ENCODE data around the gene RHBDD3. TPM values are rescaled to one million over a fixed set of nuclear protein-coding genes. Genes with fewer than 3 reads are reported as not detected.

The RHBDD3 gene
- total and polyA plus RNA-seq, 2 of the 4 experiments (the other 2 are of a cell fraction): 5.7 to 21.5 TPM

DNA sequence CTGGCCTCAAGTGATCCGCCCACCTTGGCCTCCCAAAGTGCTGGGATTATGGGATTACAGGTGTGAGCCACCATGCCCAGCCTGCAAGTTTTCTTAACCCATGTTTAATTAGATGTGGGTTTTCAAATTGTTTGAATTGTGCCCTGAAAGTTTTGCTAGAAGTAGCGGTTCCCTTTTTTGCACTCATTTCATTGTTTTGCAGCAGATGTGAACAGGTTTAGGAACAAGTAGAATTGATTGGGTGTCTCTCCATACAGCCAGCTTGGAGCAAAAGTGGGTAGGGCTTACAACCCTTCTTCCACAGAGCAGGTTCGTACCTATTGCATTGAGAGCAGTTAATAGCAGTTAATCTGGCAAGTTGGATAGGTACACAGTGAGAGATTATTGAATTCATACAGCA lies 16.4 kb upstream of the RHBDD3 start:
- no CpG with 5 or more reads among the region's 3 CpGs for WGBS, 2 experiments (ENCODE audit: extremely low coverage in 2 of 2, insufficient read length in 1 of 2)
- Histone ChIP-seq H3K27me3 (ENCODE audit: control insufficient read depth, insufficient read depth, low read length) (no peaks in the 10 kb centered on the region), H2AK5ac (ENCODE audit: low read depth, low read length) (no peak overlapping the region), H3K27ac (ENCODE audit: insufficient read depth, low read length) (no peak overlapping the region), H3K4me3 (ENCODE audit: insufficient read depth, low read depth, low read length) (no peak overlapping the region), H3K23ac (ENCODE audit: low read depth, low read length) (no peak overlapping the region), H3K14ac (replicated peaks; ENCODE audit: low read depth, low read length) (no peak overlapping the region), H3K36me3 (ENCODE audit: control insufficient read depth, insufficient read depth, low read length) (peaks cover 76% of the 10 kb centered on the region), H3K4me1 (ENCODE audit: control insufficient read depth, insufficient read depth, low read length) (no peaks in the 10 kb centered on the region), H3K4me2 (ENCODE audit: low read depth, low read length) (no peak overlapping the region), H3K79me1 (ENCODE audit: low read depth in 1 of 2, low read length in 2 of 2) (peaks cover 24 to 53% of the 10 kb centered on the region in 2 experiments), H2AK9ac (replicated peaks; ENCODE audit: low read depth, low read length, poor library complexity) (no peak overlapping the region), H4K5ac (ENCODE audit: low read depth, low read length) (no peak overlapping the region), H2BK5ac (ENCODE audit: low read depth, low read length, poor library complexity, severe bottlenecking) (no peak overlapping the region), H3K4ac (ENCODE audit: low read depth, low read length) (no peak overlapping the region), H3K9me3 (ENCODE audit: control insufficient read depth, insufficient read depth, low read length) (no peaks in the 10 kb centered on the region), H3K56ac (ENCODE audit: extremely low read depth, insufficient read depth, low read length) (no peak overlapping the region), H2BK15ac (ENCODE audit: low read depth, low read length) (no peak overlapping the region), H4K91ac (ENCODE audit: insufficient read depth, low read depth, low read length) (no peak overlapping the region), H4K20me1 (ENCODE audit: insufficient read depth, low read length) (peaks cover 74% of the 10 kb centered on the region), H2BK120ac (ENCODE audit: low read depth, low read length) (no peak overlapping the region), H3K9ac (ENCODE audit: low read depth, low read length) (no peak overlapping the region), H4K8ac (ENCODE audit: low read depth in 2 of 2, low read length in 2 of 2) (no peak overlapping the region), H2AFZ (replicated peaks; ENCODE audit: low read length, poor library complexity) (no peak overlapping the region), H2BK20ac (ENCODE audit: low read depth, low read length) (no peak overlapping the region), H3K18ac (ENCODE audit: low read depth, low read length) (no peak overlapping the region), H3K9me1 (ENCODE audit: insufficient read depth, low read length) (no peaks in the 10 kb centered on the region)
- POLR2A ChIA-PET (ENCODE audit: unreplicated experiment): no interaction called here
- DNase-seq: no peak
- TF ChIP-seq, protein P1, sequence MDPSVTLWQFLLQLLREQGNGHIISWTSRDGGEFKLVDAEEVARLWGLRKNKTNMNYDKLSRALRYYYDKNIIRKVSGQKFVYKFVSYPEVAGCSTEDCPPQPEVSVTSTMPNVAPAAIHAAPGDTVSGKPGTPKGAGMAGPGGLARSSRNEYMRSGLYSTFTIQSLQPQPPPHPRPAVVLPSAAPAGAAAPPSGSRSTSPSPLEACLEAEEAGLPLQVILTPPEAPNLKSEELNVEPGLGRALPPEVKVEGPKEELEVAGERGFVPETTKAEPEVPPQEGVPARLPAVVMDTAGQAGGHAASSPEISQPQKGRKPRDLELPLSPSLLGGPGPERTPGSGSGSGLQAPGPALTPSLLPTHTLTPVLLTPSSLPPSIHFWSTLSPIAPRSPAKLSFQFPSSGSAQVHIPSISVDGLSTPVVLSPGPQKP (IDR thresholded peaks at IDR 0.05; ENCODE audit: borderline replicate concordance, low read depth, low read length): no peak
- TF ChIP-seq MAFK (IDR thresholded peaks at IDR 0.05; ENCODE audit: low read depth, low read length) (no peak), RAD21 (IDR thresholded peaks at IDR 0.05; ENCODE audit: low read length) (no peak), BHLHE40 (IDR thresholded peaks at IDR 0.05; ENCODE audit: low read depth, low read length) (no peak), POLR2A (IDR thresholded peaks at IDR 0.05; ENCODE audit: low read depth, low read length) (no peak), MAZ (IDR thresholded peaks at IDR 0.05; ENCODE audit: borderline replicate concordance, low read depth, low read length) (no peak), RCOR1 (IDR thresholded peaks at IDR 0.05; ENCODE audit: insufficient replicate concordance, low read length) (no peak), FOS (IDR thresholded peaks at IDR 0.05; ENCODE audit: low read depth, low read length) (no peak)
- TF ChIP-seq, protein P2, sequence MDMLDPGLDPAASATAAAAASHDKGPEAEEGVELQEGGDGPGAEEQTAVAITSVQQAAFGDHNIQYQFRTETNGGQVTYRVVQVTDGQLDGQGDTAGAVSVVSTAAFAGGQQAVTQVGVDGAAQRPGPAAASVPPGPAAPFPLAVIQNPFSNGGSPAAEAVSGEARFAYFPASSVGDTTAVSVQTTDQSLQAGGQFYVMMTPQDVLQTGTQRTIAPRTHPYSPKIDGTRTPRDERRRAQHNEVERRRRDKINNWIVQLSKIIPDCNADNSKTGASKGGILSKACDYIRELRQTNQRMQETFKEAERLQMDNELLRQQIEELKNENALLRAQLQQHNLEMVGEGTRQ (IDR thresholded peaks at IDR 0.05; ENCODE audit: low read depth, low read length): no peak
- no peak for ATAC-seq (ENCODE audit: low read depth)
- in situ Hi-C loops (cut with MboI; ENCODE audit: low sequenced_read_pairs) (no loop called here), dilution Hi-C loops (cut with HindIII; ENCODE audit: low sequenced_read_pairs, unreplicated experiment) (no loop called here), intact Hi-C loops (cut with micrococcal nuclease) (no loop called here)
- CTCF ChIA-PET: no interaction called here
- BruUV-seq (replicated peaks): no TSS peak

Measured in IMR-90 (cell line).